Measurements from ENCODE around the gene ZNF778. TPM values are rescaled to one million over a fixed set of nuclear protein-coding genes. Genes with fewer than 3 reads are reported as not detected.

Gene ZNF778
- total and polyA plus RNA-seq, 2 of the 8 experiments (the other 6 are each of a cell fraction or from before 2014, with no cell fraction given) = 9.5 to 21.9 TPM

DNA sequence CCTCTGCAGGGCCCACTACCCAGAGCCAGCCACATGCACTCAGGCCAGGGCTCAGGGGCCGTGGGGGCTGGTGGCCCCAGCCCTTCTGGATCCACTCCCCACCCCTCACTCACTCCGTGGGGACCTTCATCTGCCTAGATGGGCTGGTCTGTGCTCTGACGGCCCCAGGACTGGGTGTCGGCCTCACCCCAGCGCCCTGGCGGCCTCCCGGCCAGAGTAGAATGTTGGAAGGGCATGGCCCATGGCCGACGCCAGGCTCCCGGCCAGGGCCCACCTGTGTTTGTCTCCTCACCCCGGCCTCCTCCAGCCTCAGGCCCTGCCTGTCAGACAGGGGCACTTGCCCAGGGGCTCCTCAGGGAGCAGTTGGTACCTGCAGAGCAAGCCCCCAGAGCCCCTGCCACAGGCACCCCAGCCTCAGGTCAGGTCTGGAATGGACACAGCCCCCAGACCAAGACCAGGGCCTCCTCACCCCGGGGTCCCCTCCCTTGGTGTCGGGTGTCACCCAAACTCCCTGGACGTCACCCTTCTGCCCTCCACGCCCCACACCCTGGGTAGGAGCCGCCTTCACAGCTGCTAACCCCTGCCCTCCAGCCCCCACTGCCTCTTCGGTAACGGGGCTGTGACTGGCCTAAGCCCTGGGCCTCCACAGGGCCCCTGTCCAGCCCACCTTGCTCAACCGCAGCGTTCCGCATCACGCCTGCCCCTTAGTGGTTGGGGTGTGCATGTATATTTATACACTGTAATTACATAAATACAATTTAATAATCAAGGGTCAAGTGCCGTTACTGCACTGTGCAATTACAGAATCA, 48.9 kb upstream of the ZNF778 start (continued):
- TF ChIP-seq, protein P1, sequence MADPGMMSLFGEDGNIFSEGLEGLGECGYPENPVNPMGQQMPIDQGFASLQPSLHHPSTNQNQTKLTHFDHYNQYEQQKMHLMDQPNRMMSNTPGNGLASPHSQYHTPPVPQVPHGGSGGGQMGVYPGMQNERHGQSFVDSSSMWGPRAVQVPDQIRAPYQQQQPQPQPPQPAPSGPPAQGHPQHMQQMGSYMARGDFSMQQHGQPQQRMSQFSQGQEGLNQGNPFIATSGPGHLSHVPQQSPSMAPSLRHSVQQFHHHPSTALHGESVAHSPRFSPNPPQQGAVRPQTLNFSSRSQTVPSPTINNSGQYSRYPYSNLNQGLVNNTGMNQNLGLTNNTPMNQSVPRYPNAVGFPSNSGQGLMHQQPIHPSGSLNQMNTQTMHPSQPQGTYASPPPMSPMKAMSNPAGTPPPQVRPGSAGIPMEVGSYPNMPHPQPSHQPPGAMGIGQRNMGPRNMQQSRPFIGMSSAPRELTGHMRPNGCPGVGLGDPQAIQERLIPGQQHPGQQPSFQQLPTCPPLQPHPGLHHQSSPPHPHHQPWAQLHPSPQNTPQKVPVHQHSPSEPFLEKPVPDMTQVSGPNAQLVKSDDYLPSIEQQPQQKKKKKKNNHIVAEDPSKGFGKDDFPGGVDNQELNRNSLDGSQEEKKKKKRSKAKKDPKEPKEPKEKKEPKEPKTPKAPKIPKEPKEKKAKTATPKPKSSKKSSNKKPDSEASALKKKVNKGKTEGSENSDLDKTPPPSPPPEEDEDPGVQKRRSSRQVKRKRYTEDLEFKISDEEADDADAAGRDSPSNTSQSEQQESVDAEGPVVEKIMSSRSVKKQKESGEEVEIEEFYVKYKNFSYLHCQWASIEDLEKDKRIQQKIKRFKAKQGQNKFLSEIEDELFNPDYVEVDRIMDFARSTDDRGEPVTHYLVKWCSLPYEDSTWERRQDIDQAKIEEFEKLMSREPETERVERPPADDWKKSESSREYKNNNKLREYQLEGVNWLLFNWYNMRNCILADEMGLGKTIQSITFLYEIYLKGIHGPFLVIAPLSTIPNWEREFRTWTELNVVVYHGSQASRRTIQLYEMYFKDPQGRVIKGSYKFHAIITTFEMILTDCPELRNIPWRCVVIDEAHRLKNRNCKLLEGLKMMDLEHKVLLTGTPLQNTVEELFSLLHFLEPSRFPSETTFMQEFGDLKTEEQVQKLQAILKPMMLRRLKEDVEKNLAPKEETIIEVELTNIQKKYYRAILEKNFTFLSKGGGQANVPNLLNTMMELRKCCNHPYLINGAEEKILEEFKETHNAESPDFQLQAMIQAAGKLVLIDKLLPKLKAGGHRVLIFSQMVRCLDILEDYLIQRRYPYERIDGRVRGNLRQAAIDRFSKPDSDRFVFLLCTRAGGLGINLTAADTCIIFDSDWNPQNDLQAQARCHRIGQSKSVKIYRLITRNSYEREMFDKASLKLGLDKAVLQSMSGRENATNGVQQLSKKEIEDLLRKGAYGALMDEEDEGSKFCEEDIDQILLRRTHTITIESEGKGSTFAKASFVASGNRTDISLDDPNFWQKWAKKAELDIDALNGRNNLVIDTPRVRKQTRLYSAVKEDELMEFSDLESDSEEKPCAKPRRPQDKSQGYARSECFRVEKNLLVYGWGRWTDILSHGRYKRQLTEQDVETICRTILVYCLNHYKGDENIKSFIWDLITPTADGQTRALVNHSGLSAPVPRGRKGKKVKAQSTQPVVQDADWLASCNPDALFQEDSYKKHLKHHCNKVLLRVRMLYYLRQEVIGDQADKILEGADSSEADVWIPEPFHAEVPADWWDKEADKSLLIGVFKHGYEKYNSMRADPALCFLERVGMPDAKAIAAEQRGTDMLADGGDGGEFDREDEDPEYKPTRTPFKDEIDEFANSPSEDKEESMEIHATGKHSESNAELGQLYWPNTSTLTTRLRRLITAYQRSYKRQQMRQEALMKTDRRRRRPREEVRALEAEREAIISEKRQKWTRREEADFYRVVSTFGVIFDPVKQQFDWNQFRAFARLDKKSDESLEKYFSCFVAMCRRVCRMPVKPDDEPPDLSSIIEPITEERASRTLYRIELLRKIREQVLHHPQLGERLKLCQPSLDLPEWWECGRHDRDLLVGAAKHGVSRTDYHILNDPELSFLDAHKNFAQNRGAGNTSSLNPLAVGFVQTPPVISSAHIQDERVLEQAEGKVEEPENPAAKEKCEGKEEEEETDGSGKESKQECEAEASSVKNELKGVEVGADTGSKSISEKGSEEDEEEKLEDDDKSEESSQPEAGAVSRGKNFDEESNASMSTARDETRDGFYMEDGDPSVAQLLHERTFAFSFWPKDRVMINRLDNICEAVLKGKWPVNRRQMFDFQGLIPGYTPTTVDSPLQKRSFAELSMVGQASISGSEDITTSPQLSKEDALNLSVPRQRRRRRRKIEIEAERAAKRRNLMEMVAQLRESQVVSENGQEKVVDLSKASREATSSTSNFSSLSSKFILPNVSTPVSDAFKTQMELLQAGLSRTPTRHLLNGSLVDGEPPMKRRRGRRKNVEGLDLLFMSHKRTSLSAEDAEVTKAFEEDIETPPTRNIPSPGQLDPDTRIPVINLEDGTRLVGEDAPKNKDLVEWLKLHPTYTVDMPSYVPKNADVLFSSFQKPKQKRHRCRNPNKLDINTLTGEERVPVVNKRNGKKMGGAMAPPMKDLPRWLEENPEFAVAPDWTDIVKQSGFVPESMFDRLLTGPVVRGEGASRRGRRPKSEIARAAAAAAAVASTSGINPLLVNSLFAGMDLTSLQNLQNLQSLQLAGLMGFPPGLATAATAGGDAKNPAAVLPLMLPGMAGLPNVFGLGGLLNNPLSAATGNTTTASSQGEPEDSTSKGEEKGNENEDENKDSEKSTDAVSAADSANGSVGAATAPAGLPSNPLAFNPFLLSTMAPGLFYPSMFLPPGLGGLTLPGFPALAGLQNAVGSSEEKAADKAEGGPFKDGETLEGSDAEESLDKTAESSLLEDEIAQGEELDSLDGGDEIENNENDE (IDR thresholded peaks at IDR 0.05; ENCODE audit: insufficient replicate concordance, low read length) = no peak
- TF ChIP-seq GTF2F1 (IDR thresholded peaks at IDR 0.05; ENCODE audit: borderline replicate concordance, low read depth, low read length) (no peak), TAF1 (IDR thresholded peaks at IDR 0.05; ENCODE audit: low read depth, low read length) (no peak), SIX5 (IDR thresholded peaks at IDR 0.05; ENCODE audit: low read depth, low read length) (no peak), NANOG (IDR thresholded peaks at IDR 0.05; ENCODE audit: insufficient read depth, low read depth, low read length, poor library complexity, severe bottlenecking) (no peak), KDM1A (IDR thresholded peaks at IDR 0.05; ENCODE audit: borderline replicate concordance, low read length) (no peak)
- TF ChIP-seq, protein P2, sequence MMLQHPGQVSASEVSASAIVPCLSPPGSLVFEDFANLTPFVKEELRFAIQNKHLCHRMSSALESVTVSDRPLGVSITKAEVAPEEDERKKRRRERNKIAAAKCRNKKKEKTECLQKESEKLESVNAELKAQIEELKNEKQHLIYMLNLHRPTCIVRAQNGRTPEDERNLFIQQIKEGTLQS (IDR thresholded peaks at IDR 0.05; ENCODE audit: insufficient read depth, low read depth, low read length) = no peak
- TF ChIP-seq, protein P3, sequence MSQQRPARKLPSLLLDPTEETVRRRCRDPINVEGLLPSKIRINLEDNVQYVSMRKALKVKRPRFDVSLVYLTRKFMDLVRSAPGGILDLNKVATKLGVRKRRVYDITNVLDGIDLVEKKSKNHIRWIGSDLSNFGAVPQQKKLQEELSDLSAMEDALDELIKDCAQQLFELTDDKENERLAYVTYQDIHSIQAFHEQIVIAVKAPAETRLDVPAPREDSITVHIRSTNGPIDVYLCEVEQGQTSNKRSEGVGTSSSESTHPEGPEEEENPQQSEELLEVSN (IDR thresholded peaks at IDR 0.05) = no peak
